SK-N-SH treated with all-trans-retinoic acid at 6 μM for 48 hours (cell line): Measurements from ENCODE around the gene MAST4.

Source experiments
- ATAC-seq: fragments of 200-7000 bp; cut with Tn5 transposase; 3 replicates; pipeline ENCODE4 v1.9.1; 2020; ENCODE audit warnings: mild to moderate bottlenecking, moderate library complexity
- BACH2 ChIP-seq: fragments of 250-450 bp; sonication (Bioruptor Pico); IDR thresholded peaks from 2 replicates; pipeline ENCODE4 v1.9.0; 2021; ENCODE audit warnings: mild to moderate bottlenecking, borderline replicate concordance
- CREB5 ChIP-seq: fragments of 250-450 bp; sonication (Bioruptor Pico); IDR thresholded peaks from 2 replicates; pipeline ENCODE4 v1.5.1; 2020; ENCODE audit warnings: low read depth, mild to moderate bottlenecking, moderate library complexity
- ESRRG ChIP-seq: fragments of 250-450 bp; sonication (Bioruptor Pico); IDR thresholded peaks from 2 replicates; pipeline ENCODE4 v1.6.1; 2021; ENCODE audit warnings: mild to moderate bottlenecking
- GLIS3 ChIP-seq: fragments of 250-450 bp; sonication (Bioruptor Pico); IDR thresholded peaks from 2 replicates; pipeline ENCODE4 v1.5.0; 2020; ENCODE audit warnings: mild to moderate bottlenecking, moderate library complexity
- OSR1 ChIP-seq: fragments of 250-450 bp; sonication (Bioruptor Pico); IDR thresholded peaks from 2 replicates; pipeline ENCODE4 v1.8.0; 2022; ENCODE audit warnings: moderate library complexity, mild to moderate bottlenecking, inconsistent platforms
- PATZ1 ChIP-seq: fragments of 250-450 bp; sonication (Bioruptor Pico); IDR thresholded peaks from 2 replicates; pipeline ENCODE4 v1.8.0; 2020; ENCODE audit warnings: mild to moderate bottlenecking, moderate library complexity, borderline replicate concordance
- POU6F1 ChIP-seq: fragments of 250-450 bp; sonication (Bioruptor Pico); IDR thresholded peaks from 2 replicates; pipeline ENCODE4 v1.8.0; 2021; ENCODE audit warnings: low read depth, mild to moderate bottlenecking, moderate library complexity, borderline replicate concordance
- PPARA ChIP-seq: fragments of 250-450 bp; sonication (Bioruptor Pico); IDR thresholded peaks from 2 replicates; pipeline ENCODE4 v1.5.0; 2020; ENCODE audit warnings: mild to moderate bottlenecking, borderline replicate concordance
- RARB ChIP-seq: fragments of 250-450 bp; sonication (Bioruptor Pico); IDR thresholded peaks from 2 replicates; pipeline ENCODE4 v1.8.0; 2021; ENCODE audit warnings: mild to moderate bottlenecking, moderate library complexity
- SNAI2 ChIP-seq: fragments of 250-450 bp; sonication (Bioruptor Pico); IDR thresholded peaks from 2 replicates; pipeline ENCODE4 v1.5.0; 2020; ENCODE audit warnings: mild to moderate bottlenecking, moderate library complexity
- TCF4 ChIP-seq: fragments of 250-450 bp; sonication (Bioruptor Pico); IDR thresholded peaks from 2 replicates; pipeline ENCODE4 v1.8.0; 2021; ENCODE audit warnings: mild to moderate bottlenecking, moderate library complexity, borderline replicate concordance
- TOX ChIP-seq: fragments of 250-450 bp; sonication (Bioruptor Pico); IDR thresholded peaks from 2 replicates; pipeline ENCODE4 v1.8.0; 2021; ENCODE audit warnings: mild to moderate bottlenecking, moderate library complexity, borderline replicate concordance
- TSHZ2 ChIP-seq: fragments of 250-450 bp; sonication (Bioruptor Pico); IDR thresholded peaks from 2 replicates; pipeline ENCODE4 v1.5.0; 2020; ENCODE audit warnings: mild to moderate bottlenecking, moderate library complexity
- ZC3H10 ChIP-seq: fragments of 250-450 bp; sonication (Bioruptor Pico); IDR thresholded peaks from 2 replicates; pipeline ENCODE4 v1.5.1; 2021; ENCODE audit warnings: mild to moderate bottlenecking, moderate library complexity
- ZFP3 ChIP-seq: fragments of 250-450 bp; sonication (Bioruptor Pico); IDR thresholded peaks from 2 replicates; pipeline ENCODE4 v1.5.0; 2020; ENCODE audit warnings: mild to moderate bottlenecking, moderate library complexity
- ZFP30 ChIP-seq: fragments of 450-650 bp; formaldehyde crosslinking; IDR thresholded peaks from 2 replicates; pipeline ENCODE4 v1.5.0; 2022; ENCODE audit warnings: mild to moderate bottlenecking, moderate library complexity
- ZNF565 ChIP-seq: fragments of 450-650 bp; formaldehyde crosslinking; conservative IDR thresholded peaks from 2 replicates; pipeline ENCODE4 v1.5.0; 2020; ENCODE audit warnings: low read depth, mild to moderate bottlenecking, moderate library complexity
- ZNF70 ChIP-seq: fragments of 450-650 bp; formaldehyde crosslinking; IDR thresholded peaks from 2 replicates; pipeline ENCODE4 v1.5.0; 2020; ENCODE audit warnings: mild to moderate bottlenecking, moderate library complexity
- ZNF8 ChIP-seq: fragments of 450-650 bp; formaldehyde crosslinking; IDR thresholded peaks from 2 replicates; pipeline ENCODE4 v1.5.0; 2020; ENCODE audit warnings: mild to moderate bottlenecking, moderate library complexity

MAST4 gene

GRCh38 chr5:67009028-67009427 lies 412.8 kb downstream of the MAST4 start (continued):
- no peak for TF ChIP-seq POU6F1 (CRISPR knock-in tag)
- TF ChIP-seq ZNF70 (CRISPR knock-in tag), result no peak
- TF ChIP-seq BACH2 (CRISPR knock-in tag), result no peak
- no peak for TF ChIP-seq ESRRG (CRISPR knock-in tag)

GRCh38 chr5:67010684-67011409 lies 414.7 kb downstream of the MAST4 start:
- peak; percentile 66 for ATAC-seq
- 0 out of 2 replicates have a peak, but pooled peaks have one; percentile 13 for TF ChIP-seq PATZ1 (CRISPR knock-in tag)
- no peak for TF ChIP-seq ZFP3

- ATAC-seq, result peak; percentile 57
Measured at GRCh38 chr5:67011422-67011821, 415.2 kb downstream of the MAST4 start.

GRCh38 chr5:67012171-67012570 lies 416.0 kb downstream of the MAST4 start:
- ATAC-seq, result no peak
- no peak for TF ChIP-seq ZNF565 (CRISPR knock-in tag)

More at GRCh38 chr5:67011422-67011821, 415.2 kb downstream of the MAST4 start:
- TF ChIP-seq ZNF565 (CRISPR knock-in tag) (no peak), ZC3H10 (CRISPR knock-in tag) (no peak), TSHZ2 (CRISPR knock-in tag) (no peak), PPARA (no peak), ESRRG (CRISPR knock-in tag) (no peak), ZFP3 (no peak), OSR1 (CRISPR knock-in tag) (no peak)
- TF ChIP-seq, all 23 proteins: peak for 0

GRCh38 chr5:67013719-67014118 lies 417.5 kb downstream of the MAST4 start:
- no peak for ATAC-seq
- TF ChIP-seq BACH2 (CRISPR knock-in tag), result no peak
- TF ChIP-seq ZNF8 (CRISPR knock-in tag), result no peak
- no peak for TF ChIP-seq ZFP3
- no peak for TF ChIP-seq ZNF565 (CRISPR knock-in tag)
- TF ChIP-seq ZC3H10 (CRISPR knock-in tag), result no peak
- TF ChIP-seq CREB5 (CRISPR knock-in tag), result no peak
- TF ChIP-seq ZFP30, result no peak
- TF ChIP-seq ZNF70 (CRISPR knock-in tag), result no peak
- no peak for TF ChIP-seq ESRRG (CRISPR knock-in tag)
- TF ChIP-seq POU6F1 (CRISPR knock-in tag), result no peak
- TF ChIP-seq PPARA, result no peak
- no peak for TF ChIP-seq GLIS3
- no peak for TF ChIP-seq OSR1 (CRISPR knock-in tag)
- TF ChIP-seq RARB (CRISPR knock-in tag), result no peak
- TF ChIP-seq TCF4 (CRISPR knock-in tag), result no peak
- no peak for TF ChIP-seq SNAI2 (CRISPR knock-in tag)
- no peak for TF ChIP-seq TSHZ2 (CRISPR knock-in tag)
- TF ChIP-seq TOX (CRISPR knock-in tag), result no peak
